Body of pancreas (tissue), 4 donors: ENCODE data around the gene SLC7A4. TPM values are rescaled to one million over a fixed set of nuclear protein-coding genes. Genes with fewer than 3 reads are reported as not detected.

Experiments used
- ATAC-seq: fragments of 150-250 bp; one replicate; pipeline ENCODE4 v1.9.1; 2016
- DNase-seq, 4 donors: peaks; one replicate each; pipeline ENCODE4 v3.0.0-alpha.2; 2019
- H3K27ac ChIP-seq, 4 donors: fragments of 200-600 bp; sonication (generic); 1 replicate in 3 of 4; 2 replicates in 1 of 4; pipeline versions ENCODE4 v1.5.1 to v1.6.1; 2016 to 2019; ENCODE audit warnings: mild to moderate bottlenecking in 1 of 4, mixed read lengths in 1 of 4, moderate library complexity in 1 of 4
- H3K27me3 ChIP-seq, 2 donors: fragments of 200-600 bp; sonication (generic); one replicate each; pipeline ENCODE4 v1.6.0; 2016; ENCODE audit warnings: mild to moderate bottlenecking in 1 of 2
- H3K36me3 ChIP-seq, 2 donors: fragments of 200-600 bp; sonication (generic); replicated peaks in 1 of 2; 2 replicates each; pipeline ENCODE4 v1.5.1; 2016; ENCODE audit warnings: low read depth in 2 of 2; ENCODE audit not compliant: insufficient read depth in 1 of 2
- H3K4me1 ChIP-seq: fragments of 200-600 bp; sonication (generic); one replicate; pipeline ENCODE4 v1.6.0; 2016
- H3K4me3 ChIP-seq, 2 donors: fragments of 200-600 bp; sonication (generic); 1 replicate in 1 of 2; 2 replicates in 1 of 2; pipeline ENCODE4 v1.5.1; 2016 to 2019
- H3K9me3 ChIP-seq, 3 donors: fragments of 200-600 bp; sonication (generic); 1 replicate in 2 of 3; 2 replicates in 1 of 3; pipeline ENCODE4 v1.5.1; 2016
- CTCF ChIP-seq, 7 experiments: fragments of 450-650 bp in 4 of 7; fragments of 200-600 bp in 3 of 7; sonication (generic) in 3 of 7; IDR thresholded peaks; one replicate each; pipeline ENCODE4 v1.5.1; 2016 to 2019; ENCODE audit warnings: antibody characterized with exemption in 7 of 7
- POLR2A ChIP-seq, 3 donors: fragments of 450-650 bp; IDR thresholded peaks; one replicate each; pipeline ENCODE4 v1.6.1; 2016; ENCODE audit warnings: antibody characterized with exemption in 3 of 3, mild to moderate bottlenecking in 2 of 3
- WGBS, 2 donors: methylation state at CpG; one replicate each; pipeline ENCODE4 v1.1.5; 2017; 5-methylcytosine and 5-hydroxymethylcytosine counted together
- intact Hi-C: fragments of 100-400 bp; cut with DNase I; formaldehyde crosslinking; loops from one replicate; pipeline ENCODE4 v1.15.1; 2023
- total RNA-seq, 2 donors: library from RNA; depleted of rRNA; stranded (reverse); fragments of >200 nt; gene quantifications; one replicate each; pipeline ENCODE4 v1.1.0, GENCODE V29; 2016

SLC7A4 gene
- total RNA-seq, 2 donors from 2014 or later, result 1.3 to 1.8 TPM

DNA sequence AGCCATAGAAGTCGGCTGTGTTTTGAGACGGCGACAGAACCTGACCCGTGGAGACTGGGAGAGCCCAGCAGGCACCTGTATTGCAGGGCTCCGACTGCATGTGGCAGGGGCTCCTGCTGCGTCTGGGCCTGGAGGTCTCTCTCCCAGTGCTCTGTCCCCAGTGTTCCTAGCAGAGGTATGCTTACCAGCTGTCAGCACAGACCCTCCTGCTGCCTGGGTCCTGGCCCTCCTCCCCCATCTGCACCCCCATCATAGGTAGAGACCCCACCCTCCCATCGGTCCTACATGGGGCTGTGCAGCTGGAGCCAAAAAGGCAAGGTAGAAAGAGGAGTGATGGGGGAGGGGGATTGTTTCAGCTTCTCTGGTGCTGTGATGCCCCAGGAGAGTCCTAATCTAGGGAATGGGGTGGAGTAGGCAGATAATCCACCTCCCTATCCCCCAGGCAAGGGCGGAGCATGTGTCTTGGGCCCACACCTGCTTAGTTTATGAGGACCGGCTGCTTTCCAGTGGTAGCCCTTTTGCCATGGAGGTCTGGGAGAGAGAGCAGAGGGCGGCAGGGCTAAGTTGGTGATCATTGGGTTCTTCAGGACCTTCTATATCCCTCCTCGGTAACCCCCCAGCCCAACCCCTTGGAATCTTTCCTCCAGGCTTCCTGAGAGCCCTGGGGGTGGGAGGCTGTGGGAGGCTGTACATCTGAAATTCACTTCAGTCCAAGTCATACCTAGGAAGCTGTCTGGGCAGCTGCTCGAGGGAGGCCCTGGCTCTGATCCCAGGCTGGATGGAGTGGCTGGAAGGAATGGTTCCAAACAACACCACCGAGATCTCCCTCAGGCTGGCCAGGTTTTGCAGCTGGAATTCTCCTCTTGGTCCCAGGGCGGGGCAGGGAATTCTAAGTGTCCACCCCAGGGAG lies 5.3 kb downstream of the SLC7A4 start:
- ATAC-seq (no peak), DNase-seq (no peak)
- H3K9me3 ChIP-seq, result no peaks in the 10 kb centered on the region
- H3K4me3 ChIP-seq, result no peak overlapping the region
- no peak overlapping the region for H3K27ac ChIP-seq
- no peaks in the 10 kb centered on the region for H3K36me3 ChIP-seq
- 50 to 76% methylated on average over 3 to 13 of the region's 14 CpGs for WGBS, 2 donors
- intact Hi-C loops, result no loop called here
- no peaks in the 10 kb centered on the region for H3K27me3 ChIP-seq
- TF ChIP-seq POLR2A (IDR thresholded peaks at IDR 0.05) (no peak), CTCF (IDR thresholded peaks at IDR 0.05) (no peak)
- peaks cover 4% of the 10 kb centered on the region for H3K4me1 ChIP-seq

- WGBS, 2 donors, result 82 to 83% methylated on average over 12 to 27 of the region's 27 CpGs
- no peak for DNase-seq
Measured at GRCh38 chr22:21025763-21026755, 6.3 kb downstream of the SLC7A4 start.

GRCh38 chr22:21025266-21025665 lies 7.1 kb downstream of the SLC7A4 start:
- Histone ChIP-seq H3K9me3 (no peaks in the 10 kb centered on the region), H3K4me1 (no peaks in the 10 kb centered on the region), H3K27ac (no peak overlapping the region), H3K36me3 (no peaks in the 10 kb centered on the region), H3K4me3 (no peak overlapping the region), H3K27me3 (no peaks in the 10 kb centered on the region)
- DNase-seq (no peak), ATAC-seq (no peak)
- intact Hi-C loops, result no loop called here
- no peak for TF ChIP-seq CTCF (IDR thresholded peaks at IDR 0.05)
- TF ChIP-seq POLR2A (IDR thresholded peaks at IDR 0.05), result no peak
- WGBS, 2 donors, result 51 to 71% methylated on average over 8 of the region's 8 CpGs

More at GRCh38 chr22:21025763-21026755, 6.3 kb downstream of the SLC7A4 start:
- no peak overlapping the region for H3K4me3 ChIP-seq
- no peak overlapping the region for H3K27ac ChIP-seq
- no peaks in the 10 kb centered on the region for H3K4me1 ChIP-seq
- no peaks in the 10 kb centered on the region for H3K27me3 ChIP-seq
- no peaks in the 10 kb centered on the region for H3K36me3 ChIP-seq
- no peak for TF ChIP-seq POLR2A (IDR thresholded peaks at IDR 0.05)
- no peak for ATAC-seq
- intact Hi-C loops, result no loop called here
- H3K9me3 ChIP-seq, result no peaks in the 10 kb centered on the region

GRCh38 chr22:21022955-21023614 lies 9.3 kb downstream of the SLC7A4 start:
- no peak for TF ChIP-seq POLR2A (IDR thresholded peaks at IDR 0.05)
- no peak for TF ChIP-seq CTCF (IDR thresholded peaks at IDR 0.05)
- H3K4me3 ChIP-seq, result no peak overlapping the region

More at GRCh38 chr22:21022955-21023614, 9.3 kb downstream of the SLC7A4 start:
- ATAC-seq (no peak), DNase-seq (no peak)
- H3K4me1 ChIP-seq, result no peaks in the 10 kb centered on the region
- whole genome bisulfite sequencing, 2 donors, result 64 to 69% methylated on average over 7 to 13 of the region's 13 CpGs
- H3K36me3 ChIP-seq, result no peaks in the 10 kb centered on the region
- H3K27me3 ChIP-seq, result no peaks in the 10 kb centered on the region
- intact Hi-C loops, result no loop called here
- H3K9me3 ChIP-seq, result no peaks in the 10 kb centered on the region
- no peak overlapping the region for H3K27ac ChIP-seq
